ENCODE results near the gene KIAA0232. TPM values are rescaled to one million over a fixed set of nuclear protein-coding genes. Genes with fewer than 3 reads are reported as not detected.

Gene KIAA0232
- polyA plus RNA-seq, 1 donor from 2014 or later: 57.6 TPM

DNA sequence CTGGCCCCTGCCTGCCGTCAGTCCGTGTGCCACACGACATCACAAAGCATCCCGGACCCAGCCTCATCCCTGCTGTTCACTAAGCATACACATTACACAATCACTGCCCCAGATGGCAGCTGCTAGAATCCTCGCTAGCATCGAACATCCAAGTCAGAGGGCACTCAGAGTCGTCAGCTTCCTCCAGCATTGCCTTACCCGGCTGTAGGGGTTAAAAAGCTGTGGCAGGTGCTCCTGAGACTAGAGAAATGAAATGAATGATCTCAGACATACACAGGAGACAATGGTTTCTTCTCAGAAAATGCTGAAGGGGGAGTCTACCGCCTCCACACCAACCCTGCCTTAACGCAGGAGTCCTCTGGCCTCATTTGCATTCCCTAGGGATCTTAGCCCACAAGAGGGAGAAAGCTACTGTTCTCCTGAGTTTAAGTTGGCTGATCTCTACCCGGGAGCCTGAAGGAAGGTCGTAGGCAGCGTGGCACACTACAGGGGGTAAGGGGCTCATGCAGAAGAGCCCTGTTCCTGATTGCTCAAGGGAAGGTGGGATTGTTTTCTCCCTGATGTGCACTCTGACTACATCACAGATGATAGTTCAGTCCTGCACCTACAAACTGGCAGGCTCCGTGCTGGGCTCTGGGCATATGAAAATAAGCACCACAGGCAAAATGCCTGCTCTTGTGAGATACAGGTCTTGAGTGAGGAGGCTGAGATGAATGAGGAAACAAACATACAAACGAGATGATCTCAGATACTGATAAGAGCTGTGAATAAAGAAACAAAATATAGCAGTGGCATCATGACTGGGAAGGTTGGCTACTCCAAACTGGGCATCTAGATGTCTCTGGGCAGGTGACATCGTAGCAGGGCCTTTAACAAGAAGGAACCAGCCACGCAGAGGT is 2.6 kb upstream of the KIAA0232 start:
- Histone ChIP-seq H3K4me3 (ENCODE audit: low read length) (peak overlapping the region; percentile 26), H3K27ac (ENCODE audit: low read length) (peak overlapping the region; percentile 67), H2AFZ (ENCODE audit: low read depth, low read length) (peak overlapping the region; percentile 34), H3K9me3 (ENCODE audit: low read length) (no peaks in the 10 kb centered on the region), H3K9ac (ENCODE audit: low read length) (peak overlapping the region; percentile 53), H3K27me3 (ENCODE audit: insufficient read depth, low read depth, low read length) (no peaks in the 10 kb centered on the region), H3K9me2 (ENCODE audit: insufficient read depth, low read length) (no peaks in the 10 kb centered on the region), H3K79me2 (replicated peaks; ENCODE audit: insufficient read depth, low read length) (peaks cover 12% of the 10 kb centered on the region), H4K20me1 (ENCODE audit: insufficient read depth) (peaks cover 10% of the 10 kb centered on the region), H3K36me3 (ENCODE audit: insufficient read depth, low read length) (no peaks in the 10 kb centered on the region), H3F3A (ENCODE audit: insufficient read depth, low read length, poor library complexity, severe bottlenecking) (peaks cover 7% of the 10 kb centered on the region), H3K4me2 (ENCODE audit: low read length) (no peak overlapping the region)
- TF ChIP-seq MXI1 (conservative IDR thresholded peaks at IDR 0.05; ENCODE audit: poor library complexity, severe bottlenecking) (peak; percentile 14), POLR2AphosphoS5 (IDR thresholded peaks at IDR 0.05) (no peak), RAD21 (conservative IDR thresholded peaks at IDR 0.05) (peak; percentile 27), EP300 (conservative IDR thresholded peaks at IDR 0.05; ENCODE audit: poor library complexity, severe bottlenecking) (peak; percentile 49), EZH2 (IDR thresholded peaks at IDR 0.05; ENCODE audit: borderline replicate concordance, insufficient read depth, low read length, poor library complexity, severe bottlenecking) (no peak), TAF1 (IDR thresholded peaks at IDR 0.05; ENCODE audit: low read depth) (no peak)
- TF ChIP-seq, protein P1, sequence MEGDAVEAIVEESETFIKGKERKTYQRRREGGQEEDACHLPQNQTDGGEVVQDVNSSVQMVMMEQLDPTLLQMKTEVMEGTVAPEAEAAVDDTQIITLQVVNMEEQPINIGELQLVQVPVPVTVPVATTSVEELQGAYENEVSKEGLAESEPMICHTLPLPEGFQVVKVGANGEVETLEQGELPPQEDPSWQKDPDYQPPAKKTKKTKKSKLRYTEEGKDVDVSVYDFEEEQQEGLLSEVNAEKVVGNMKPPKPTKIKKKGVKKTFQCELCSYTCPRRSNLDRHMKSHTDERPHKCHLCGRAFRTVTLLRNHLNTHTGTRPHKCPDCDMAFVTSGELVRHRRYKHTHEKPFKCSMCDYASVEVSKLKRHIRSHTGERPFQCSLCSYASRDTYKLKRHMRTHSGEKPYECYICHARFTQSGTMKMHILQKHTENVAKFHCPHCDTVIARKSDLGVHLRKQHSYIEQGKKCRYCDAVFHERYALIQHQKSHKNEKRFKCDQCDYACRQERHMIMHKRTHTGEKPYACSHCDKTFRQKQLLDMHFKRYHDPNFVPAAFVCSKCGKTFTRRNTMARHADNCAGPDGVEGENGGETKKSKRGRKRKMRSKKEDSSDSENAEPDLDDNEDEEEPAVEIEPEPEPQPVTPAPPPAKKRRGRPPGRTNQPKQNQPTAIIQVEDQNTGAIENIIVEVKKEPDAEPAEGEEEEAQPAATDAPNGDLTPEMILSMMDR (IDR thresholded peaks at IDR 0.05; ENCODE audit: poor library complexity, severe bottlenecking): peak; percentile 40
- TF ChIP-seq, protein P2, sequence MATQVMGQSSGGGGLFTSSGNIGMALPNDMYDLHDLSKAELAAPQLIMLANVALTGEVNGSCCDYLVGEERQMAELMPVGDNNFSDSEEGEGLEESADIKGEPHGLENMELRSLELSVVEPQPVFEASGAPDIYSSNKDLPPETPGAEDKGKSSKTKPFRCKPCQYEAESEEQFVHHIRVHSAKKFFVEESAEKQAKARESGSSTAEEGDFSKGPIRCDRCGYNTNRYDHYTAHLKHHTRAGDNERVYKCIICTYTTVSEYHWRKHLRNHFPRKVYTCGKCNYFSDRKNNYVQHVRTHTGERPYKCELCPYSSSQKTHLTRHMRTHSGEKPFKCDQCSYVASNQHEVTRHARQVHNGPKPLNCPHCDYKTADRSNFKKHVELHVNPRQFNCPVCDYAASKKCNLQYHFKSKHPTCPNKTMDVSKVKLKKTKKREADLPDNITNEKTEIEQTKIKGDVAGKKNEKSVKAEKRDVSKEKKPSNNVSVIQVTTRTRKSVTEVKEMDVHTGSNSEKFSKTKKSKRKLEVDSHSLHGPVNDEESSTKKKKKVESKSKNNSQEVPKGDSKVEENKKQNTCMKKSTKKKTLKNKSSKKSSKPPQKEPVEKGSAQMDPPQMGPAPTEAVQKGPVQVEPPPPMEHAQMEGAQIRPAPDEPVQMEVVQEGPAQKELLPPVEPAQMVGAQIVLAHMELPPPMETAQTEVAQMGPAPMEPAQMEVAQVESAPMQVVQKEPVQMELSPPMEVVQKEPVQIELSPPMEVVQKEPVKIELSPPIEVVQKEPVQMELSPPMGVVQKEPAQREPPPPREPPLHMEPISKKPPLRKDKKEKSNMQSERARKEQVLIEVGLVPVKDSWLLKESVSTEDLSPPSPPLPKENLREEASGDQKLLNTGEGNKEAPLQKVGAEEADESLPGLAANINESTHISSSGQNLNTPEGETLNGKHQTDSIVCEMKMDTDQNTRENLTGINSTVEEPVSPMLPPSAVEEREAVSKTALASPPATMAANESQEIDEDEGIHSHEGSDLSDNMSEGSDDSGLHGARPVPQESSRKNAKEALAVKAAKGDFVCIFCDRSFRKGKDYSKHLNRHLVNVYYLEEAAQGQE (IDR thresholded peaks at IDR 0.05; ENCODE audit: borderline replicate concordance): peak; percentile 56

DNA sequence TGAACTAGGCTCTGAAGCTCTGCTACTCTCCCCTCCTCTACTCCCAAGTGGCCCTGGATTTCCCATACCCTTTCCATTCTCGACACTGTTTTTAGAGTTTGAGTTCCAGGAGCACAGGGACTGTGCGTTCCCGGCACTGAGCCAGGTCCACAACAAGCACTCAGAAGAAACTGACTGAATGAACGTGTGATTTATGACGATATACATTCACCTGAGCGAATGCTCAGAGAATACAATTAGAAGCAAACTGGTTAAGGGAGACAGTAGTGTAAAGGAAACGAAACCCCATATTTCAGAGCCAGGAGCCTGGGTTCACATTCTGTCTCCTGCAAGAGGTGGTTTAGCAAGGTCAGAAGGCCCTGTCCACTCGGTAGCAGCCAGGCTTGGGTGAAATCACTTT is 1.4 kb upstream of the KIAA0232 start:
- H3K36me3 ChIP-seq (ENCODE audit: insufficient read depth, low read length): no peaks in the 10 kb centered on the region
- TF ChIP-seq, protein P2 (IDR thresholded peaks at IDR 0.05; ENCODE audit: borderline replicate concordance): no peak
- no peak for TF ChIP-seq MXI1 (conservative IDR thresholded peaks at IDR 0.05; ENCODE audit: poor library complexity, severe bottlenecking)
- no peak overlapping the region for H3K9ac ChIP-seq (ENCODE audit: low read length)
- no peak overlapping the region for H3K4me2 ChIP-seq (ENCODE audit: low read length)
- H4K20me1 ChIP-seq (ENCODE audit: insufficient read depth): peaks cover 18% of the 10 kb centered on the region
- H3F3A ChIP-seq (ENCODE audit: insufficient read depth, low read length, poor library complexity, severe bottlenecking): peaks cover 7% of the 10 kb centered on the region
- no peak overlapping the region for H3K27ac ChIP-seq (ENCODE audit: low read length)
- H3K9me2 ChIP-seq (ENCODE audit: insufficient read depth, low read length): no peaks in the 10 kb centered on the region
- H3K27me3 ChIP-seq (ENCODE audit: insufficient read depth, low read depth, low read length): no peaks in the 10 kb centered on the region
- no peak overlapping the region for H3K4me3 ChIP-seq (ENCODE audit: low read length)
- peaks cover 24% of the 10 kb centered on the region for H3K79me2 ChIP-seq (replicated peaks; ENCODE audit: insufficient read depth, low read length)
- no peaks in the 10 kb centered on the region for H3K9me3 ChIP-seq (ENCODE audit: low read length)
- no peak overlapping the region for H2AFZ ChIP-seq (ENCODE audit: low read depth, low read length)

Data from neural cell (in vitro differentiated cells).